HG03432 (cell line): ENCODE results near the gene MANEAL.

Experiments used
- ATAC-seq: cut with Tn5 transposase; IDR thresholded peaks from one replicate; pipeline ENCODE4 v1.9.1; 2021; ENCODE audit warnings: mild to moderate bottlenecking, moderate library complexity; ENCODE audit not compliant: unreplicated experiment

Gene MANEAL

GRCh38 chr1:37778654-37779053, 15.0 kb upstream of the MANEAL start:
- ATAC-seq: no peak

GRCh38 chr1:37782491-37782890, 11.2 kb upstream of the MANEAL start:
- ATAC-seq: no peak

- ATAC-seq: no peak
Measured at GRCh38 chr1:37792943-37793686, 532 bp upstream of the MANEAL start.

- no peak for ATAC-seq
Measured at GRCh38 chr1:37794372-37795339, 1.0 kb downstream of the MANEAL start.

- no peak for ATAC-seq
Measured at GRCh38 chr1:37795340-37796125, 1.9 kb downstream of the MANEAL start.

- no peak for ATAC-seq
Measured at GRCh38 chr1:37797750-37798345, 4.2 kb downstream of the MANEAL start.

- ATAC-seq: no peak
Measured at GRCh38 chr1:37802439-37802838, 8.8 kb downstream of the MANEAL start.

- no peak for ATAC-seq
Measured at GRCh38 chr1:37807220-37807554, 13.5 kb downstream of the MANEAL start.

- ATAC-seq: peak; percentile 88
Measured at GRCh38 chr1:37807555-37808368, 14.1 kb downstream of the MANEAL start, which contains the start of the genes C1orf122 and YRDC. Gene C1orf122 (plus strand): TSS chr1:37807790. CDS start chr1:37808405, 615 bp downstream. Gene YRDC (minus strand): TSS chr1:37808208. CDS start chr1:37808180, 28 bp downstream.

GRCh38 chr1:37808369-37809319, 15.0 kb downstream of the MANEAL start:
- peak; percentile 37 for ATAC-seq

- ATAC-seq: no peak
Measured at GRCh38 chr1:37809942-37810341, 16.3 kb downstream of the MANEAL start.

GRCh38 chr1:37811027-37811655, 17.5 kb downstream of the MANEAL start:
- ATAC-seq: no peak

- no peak for ATAC-seq
Measured at GRCh38 chr1:37813529-37814145, 20.0 kb downstream of the MANEAL start.

GRCh38 chr1:37814252-37814651, 20.6 kb downstream of the MANEAL start:
- ATAC-seq: no peak

GRCh38 chr1:37817481-37817880, 23.8 kb downstream of the MANEAL start:
- no peak for ATAC-seq

GRCh38 chr1:37821481-37821880, 27.8 kb downstream of the MANEAL start:
- ATAC-seq: no peak

- ATAC-seq: no peak
Measured at GRCh38 chr1:37822906-37823815, 29.5 kb downstream of the MANEAL start.
